Neuronal stem cell (in vitro differentiated cells): ENCODE measurements around the gene MTR.

Experiments
- DNase-seq: peaks from one replicate; pipeline ENCODE4 v3.0.0-alpha.2; 2013; ENCODE audit warnings: low spot score
- H2AFZ ChIP-seq: one replicate; pipeline ENCODE4 v1.6.1; 2013; ENCODE audit warnings: mild to moderate bottlenecking, low read length, inconsistent platforms
- H2AK5ac ChIP-seq: 2 replicates; pipeline ENCODE4 v1.6.1; 2013; ENCODE audit warnings: low read depth, mild to moderate bottlenecking, inconsistent platforms, low read length, moderate library complexity, mixed read lengths
- H2BK120ac ChIP-seq: 2 replicates; pipeline ENCODE4 v1.6.1; 2013; ENCODE audit warnings: low read depth, mild to moderate bottlenecking, inconsistent platforms, low read length, moderate library complexity, mixed read lengths
- H2BK12ac ChIP-seq: one replicate; pipeline ENCODE4 v1.6.1; 2013; ENCODE audit warnings: low read length, inconsistent platforms
- H2BK15ac ChIP-seq: 2 replicates; pipeline ENCODE4 v1.6.1; 2013; ENCODE audit warnings: mild to moderate bottlenecking, low read length, inconsistent platforms, mixed read lengths
- H2BK5ac ChIP-seq: one replicate; pipeline ENCODE4 v1.6.1; 2013; ENCODE audit warnings: inconsistent platforms, mild to moderate bottlenecking, low read length, moderate library complexity
- H3K14ac ChIP-seq: one replicate; pipeline ENCODE4 v1.6.1; 2013; ENCODE audit warnings: low read length, inconsistent platforms
- H3K18ac ChIP-seq: 2 replicates; pipeline ENCODE4 v1.6.1; 2013; ENCODE audit warnings: low read length, inconsistent platforms
- H3K23ac ChIP-seq: 2 replicates; pipeline ENCODE4 v1.6.1; 2013; ENCODE audit warnings: low read depth, mild to moderate bottlenecking, mixed read lengths, low read length, inconsistent platforms; ENCODE audit not compliant: poor library complexity
- H3K27ac ChIP-seq: replicated peaks from 3 replicates; pipeline ENCODE4 v1.5.1; 2013; ENCODE audit warnings: low read length, inconsistent platforms
- H3K27me3 ChIP-seq, 3 experiments: 2 replicates each; pipeline ENCODE4 v1.6.1; 2013; ENCODE audit warnings: low read length in 3 of 3, mild to moderate bottlenecking in 2 of 3, inconsistent platforms in 1 of 3, low read depth in 1 of 3, mixed read lengths in 1 of 3, moderate library complexity in 1 of 3; ENCODE audit not compliant: control insufficient read depth in 3 of 3, insufficient read depth in 3 of 3
- H3K36me3 ChIP-seq, 2 donors: replicated peaks in 1 of 2; 2 replicates each; pipeline ENCODE4 v1.6.1; 2013; ENCODE audit warnings: low read length in 2 of 2; ENCODE audit not compliant: control insufficient read depth in 2 of 2, insufficient read depth in 2 of 2
- H3K4ac ChIP-seq: 2 replicates; pipeline ENCODE4 v1.6.1; 2013; ENCODE audit warnings: inconsistent platforms, mild to moderate bottlenecking, low read length, moderate library complexity
- H3K4me1 ChIP-seq, 2 donors: 1 replicate in 1 of 2; 2 replicates in 1 of 2; pipeline ENCODE4 v1.6.1; 2013; ENCODE audit warnings: low read length in 2 of 2, low read depth in 1 of 2; ENCODE audit not compliant: control insufficient read depth in 2 of 2, insufficient read depth in 1 of 2
- H3K4me2 ChIP-seq: one replicate; pipeline ENCODE4 v1.6.1; 2013; ENCODE audit warnings: mild to moderate bottlenecking, low read length, inconsistent platforms; ENCODE audit not compliant: insufficient read depth, poor library complexity, severe bottlenecking
- H3K4me3 ChIP-seq, 2 donors: 2 replicates each; pipeline ENCODE4 v1.5.1; 2013; ENCODE audit warnings: low read length in 2 of 2, mild to moderate bottlenecking in 2 of 2, inconsistent platforms in 1 of 2, moderate library complexity in 1 of 2
- H3K79me1 ChIP-seq: one replicate; pipeline ENCODE4 v1.6.1; 2013; ENCODE audit warnings: low read depth, mild to moderate bottlenecking, inconsistent platforms, low read length, moderate library complexity
- H3K9ac ChIP-seq: one replicate; pipeline ENCODE4 v1.6.1; 2013; ENCODE audit warnings: mild to moderate bottlenecking, low read depth, low read length, inconsistent platforms; ENCODE audit not compliant: poor library complexity
- H3K9me3 ChIP-seq, 2 donors: replicated peaks in 1 of 2; 2 replicates each; pipeline versions ENCODE3 to v1.6.1; 2013; ENCODE audit warnings: low read length in 2 of 2, mild to moderate bottlenecking in 2 of 2, inconsistent platforms in 1 of 2, low read depth in 1 of 2, mixed read lengths in 1 of 2, moderate library complexity in 1 of 2; ENCODE audit not compliant: control insufficient read depth in 2 of 2, insufficient read depth in 1 of 2
- H4K8ac ChIP-seq: one replicate; pipeline ENCODE4 v1.6.1; 2013; ENCODE audit warnings: low read depth, mild to moderate bottlenecking, inconsistent platforms, low read length, moderate library complexity
- H4K91ac ChIP-seq: one replicate; pipeline ENCODE4 v1.6.1; 2013; ENCODE audit warnings: low read length, low read depth, mild to moderate bottlenecking, inconsistent platforms; ENCODE audit not compliant: poor library complexity
- WGBS, 2 donors: extraction: QIAGEN DNeasy Blood & Tissue Kit; methylation state at CpG; one replicate each; pipeline ENCODE4 v1.1.7; 2013; ENCODE audit warnings: missing lambda C conversion rate in 2 of 2, mixed read lengths in 1 of 2; ENCODE audit not compliant: insufficient read length in 2 of 2, insufficient replicate concordance in 1 of 2; ENCODE audit errors: extremely low coverage in 2 of 2; 5-methylcytosine and 5-hydroxymethylcytosine counted together

The MTR gene

DNA sequence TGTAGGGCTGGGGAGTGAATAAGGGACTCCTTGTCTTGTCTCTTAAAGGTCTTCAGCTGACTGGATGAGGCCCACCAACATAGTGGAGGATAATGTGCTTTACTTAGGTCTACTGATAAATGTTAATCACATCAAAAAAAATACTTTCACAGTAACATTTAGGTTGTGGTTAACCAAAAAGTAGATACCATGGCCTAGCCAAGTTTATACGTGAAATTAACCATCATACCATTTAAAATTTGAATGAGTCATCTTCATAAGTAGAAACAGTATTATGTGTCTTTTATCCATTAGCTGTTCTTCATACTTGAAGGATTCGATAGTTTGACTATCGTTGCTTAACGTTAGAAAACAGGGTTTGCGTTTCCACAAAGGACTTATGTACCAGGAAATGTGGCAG, 80.9 kb downstream of the MTR start:
- Histone ChIP-seq H3K9me3 (no peaks in the 10 kb centered on the region), H3K14ac (no peak overlapping the region)
- no CpG with 5 or more reads among the region's 5 CpGs for WGBS, 2 donors

DNA sequence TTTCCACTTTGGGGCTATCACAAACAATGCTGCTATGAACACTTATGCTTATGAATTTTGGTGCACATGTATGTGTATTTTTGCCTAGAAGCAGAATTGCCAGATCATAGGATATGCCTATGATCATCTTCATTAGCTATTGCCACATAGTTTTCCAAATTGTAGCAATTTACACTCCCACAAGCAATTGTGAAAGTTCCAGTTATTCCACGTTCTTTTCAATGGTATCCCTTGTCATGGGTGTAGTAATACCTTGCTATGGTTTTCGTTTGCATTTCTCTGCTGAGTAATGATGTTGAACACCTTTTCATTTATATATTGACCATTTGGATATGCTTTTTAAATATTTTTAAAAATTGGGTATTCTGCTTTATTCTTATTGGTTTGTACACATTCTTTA, 82.6 kb downstream of the MTR start:
- no peak overlapping the region for H3K27ac ChIP-seq

More for the DNA sequence above, 80.9 kb downstream of the MTR start:
- no peak overlapping the region for H3K9ac ChIP-seq
- H2BK120ac ChIP-seq = no peak overlapping the region
- no peaks in the 10 kb centered on the region for H3K4me1 ChIP-seq
- no peak overlapping the region for H2BK12ac ChIP-seq
- H3K79me1 ChIP-seq = no peaks in the 10 kb centered on the region
- DNase-seq = no peak
- no peak overlapping the region for H2BK5ac ChIP-seq
- H3K27me3 ChIP-seq = no peaks in the 10 kb centered on the region
- H4K8ac ChIP-seq = no peak overlapping the region
- peaks cover 3 to 76% of the 10 kb centered on the region in 2 donors for H3K36me3 ChIP-seq
- no peak overlapping the region for H2BK15ac ChIP-seq
- no peak overlapping the region for H3K4ac ChIP-seq
- H3K23ac ChIP-seq = no peak overlapping the region
- no peak overlapping the region for H3K27ac ChIP-seq
- no peak overlapping the region for H2AK5ac ChIP-seq
- no peak overlapping the region for H2AFZ ChIP-seq
- no peak overlapping the region for H3K4me3 ChIP-seq
- no peak overlapping the region for H3K18ac ChIP-seq
- H4K91ac ChIP-seq = no peak overlapping the region
- no peak overlapping the region for H3K4me2 ChIP-seq

DNA sequence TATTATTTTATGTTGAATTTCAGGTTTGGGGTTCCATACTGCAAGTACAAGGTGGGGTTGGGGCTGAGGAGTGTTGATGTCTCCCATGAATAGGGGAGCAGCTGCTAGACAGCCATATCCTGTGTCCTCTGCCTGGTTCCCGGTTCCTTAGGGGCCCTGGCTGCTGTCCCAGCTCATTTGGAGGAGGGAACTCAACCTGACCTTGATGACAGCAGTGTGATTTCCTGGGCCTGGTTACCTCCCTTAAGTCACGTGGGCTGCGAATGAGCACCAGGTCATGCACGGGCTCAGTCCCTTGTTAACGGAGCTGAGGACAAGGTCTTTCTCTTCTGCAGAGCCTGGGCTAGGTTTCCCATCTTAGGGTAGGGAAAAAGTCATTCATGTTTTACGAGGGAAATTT, 85.1 kb downstream of the MTR start:
- Histone ChIP-seq H3K9me3 (no peaks in the 10 kb centered on the region), H3K27ac (no peak overlapping the region), H2BK120ac (no peak overlapping the region), H4K91ac (no peak overlapping the region), H3K4ac (no peak overlapping the region), H2AK5ac (no peak overlapping the region), H3K14ac (no peak overlapping the region), H3K23ac (peak overlapping the region; percentile 77), H3K18ac (no peak overlapping the region), H2AFZ (no peak overlapping the region), H2BK15ac (no peak overlapping the region), H2BK5ac (no peak overlapping the region), H3K79me1 (no peaks in the 10 kb centered on the region), H3K36me3 (peaks cover 3 to 68% of the 10 kb centered on the region in 2 donors), H3K4me3 (no peak overlapping the region), H3K27me3 (no peaks in the 10 kb centered on the region), H3K9ac (peak overlapping the region; percentile 74), H4K8ac (no peak overlapping the region), H3K4me2 (no peak overlapping the region), H3K4me1 (no peaks in the 10 kb centered on the region), H2BK12ac (no peak overlapping the region)
- no peak for DNase-seq
- no CpG with 5 or more reads among the region's 6 CpGs for WGBS, 2 donors

More for the DNA sequence above, 82.6 kb downstream of the MTR start:
- no peak overlapping the region for H3K9ac ChIP-seq
- H4K8ac ChIP-seq = no peak overlapping the region
- H2AK5ac ChIP-seq = no peak overlapping the region
- H3K23ac ChIP-seq = no peak overlapping the region
- H3K4me2 ChIP-seq = no peak overlapping the region
- no peak overlapping the region for H2AFZ ChIP-seq
- H3K79me1 ChIP-seq = no peaks in the 10 kb centered on the region
- no peaks in the 10 kb centered on the region for H3K27me3 ChIP-seq
- no peak overlapping the region for H3K14ac ChIP-seq
- no peak overlapping the region for H2BK5ac ChIP-seq
- no peak overlapping the region for H3K18ac ChIP-seq
- H3K4me3 ChIP-seq = no peak overlapping the region
- WGBS, 2 donors = no CpG with 5 or more reads among the region's 2 CpGs
- H3K4me1 ChIP-seq = no peaks in the 10 kb centered on the region
- DNase-seq = no peak
- H4K91ac ChIP-seq = no peak overlapping the region
- H3K4ac ChIP-seq = no peak overlapping the region
- no peaks in the 10 kb centered on the region for H3K9me3 ChIP-seq
- H2BK120ac ChIP-seq = no peak overlapping the region
- peaks cover 3 to 75% of the 10 kb centered on the region in 2 donors for H3K36me3 ChIP-seq
- no peak overlapping the region for H2BK15ac ChIP-seq
- no peak overlapping the region for H2BK12ac ChIP-seq

DNA sequence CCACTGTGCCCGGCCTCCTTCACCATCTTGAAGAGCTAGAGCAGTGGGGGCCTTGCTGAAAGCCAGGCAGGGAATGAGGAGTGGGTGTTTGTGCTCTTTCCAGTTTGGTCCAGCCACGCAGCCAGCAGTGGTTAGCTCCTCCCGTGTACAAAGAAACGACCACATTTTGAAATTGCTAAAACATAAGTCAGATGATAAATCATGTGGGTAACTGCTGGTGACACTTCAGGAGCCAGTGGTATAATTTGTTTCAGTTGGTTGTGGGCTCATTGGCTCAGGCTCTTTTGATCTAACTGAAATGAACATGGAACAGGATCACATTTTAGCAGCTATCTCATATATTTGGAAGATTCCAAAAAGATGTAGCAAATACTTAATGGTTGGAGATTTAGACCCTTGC, 87.6 kb downstream of the MTR start:
- Histone ChIP-seq H2BK120ac (no peak overlapping the region), H3K27me3 (no peaks in the 10 kb centered on the region), H3K79me1 (no peaks in the 10 kb centered on the region), H3K18ac (no peak overlapping the region), H3K4me1 (no peaks in the 10 kb centered on the region), H3K9ac (no peak overlapping the region), H2AK5ac (no peak overlapping the region), H4K91ac (no peak overlapping the region), H3K36me3 (peaks cover 9 to 70% of the 10 kb centered on the region in 2 donors), H3K4me2 (no peak overlapping the region), H3K23ac (no peak overlapping the region), H3K4ac (no peak overlapping the region), H3K14ac (no peak overlapping the region), H2BK12ac (no peak overlapping the region), H3K4me3 (no peak overlapping the region), H2BK15ac (no peak overlapping the region), H2AFZ (no peak overlapping the region), H3K9me3 (no peaks in the 10 kb centered on the region), H3K27ac (no peak overlapping the region), H2BK5ac (no peak overlapping the region), H4K8ac (no peak overlapping the region)
- DNase-seq = no peak
- no CpG with 5 or more reads among the region's 4 CpGs for WGBS, 2 donors
